Measurements from ENCODE around the gene RPS10.
"Not testable (repeated sequence)": the region's sequence is repeated elsewhere in the genome, so short reads cannot be mapped to it uniquely, and the experiment has no call there.

RPS10 gene

DNA sequence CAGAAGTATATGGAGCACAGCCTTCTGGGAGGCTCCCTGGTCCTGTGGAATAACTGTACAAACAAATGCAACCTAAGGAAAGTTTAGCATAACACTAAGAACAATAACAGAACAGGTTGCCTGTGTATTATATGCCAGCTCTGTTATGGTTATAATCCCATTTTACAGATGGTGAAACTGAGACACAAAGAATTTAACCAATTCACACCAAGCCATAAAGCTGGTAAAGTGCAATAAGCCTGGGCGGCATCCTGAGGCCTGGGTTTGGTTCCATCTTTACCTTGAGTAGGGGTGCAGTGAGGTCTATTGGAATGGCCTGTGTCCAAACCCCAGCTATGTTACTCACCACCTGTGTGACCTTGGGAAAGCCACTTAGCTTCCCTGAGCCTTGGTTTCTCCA is 25.3 kb upstream of the RPS10 start:
- no peak for DNase-seq (ENCODE audit: low read depth in 2 of 3, low spot score in 2 of 3)

DNA sequence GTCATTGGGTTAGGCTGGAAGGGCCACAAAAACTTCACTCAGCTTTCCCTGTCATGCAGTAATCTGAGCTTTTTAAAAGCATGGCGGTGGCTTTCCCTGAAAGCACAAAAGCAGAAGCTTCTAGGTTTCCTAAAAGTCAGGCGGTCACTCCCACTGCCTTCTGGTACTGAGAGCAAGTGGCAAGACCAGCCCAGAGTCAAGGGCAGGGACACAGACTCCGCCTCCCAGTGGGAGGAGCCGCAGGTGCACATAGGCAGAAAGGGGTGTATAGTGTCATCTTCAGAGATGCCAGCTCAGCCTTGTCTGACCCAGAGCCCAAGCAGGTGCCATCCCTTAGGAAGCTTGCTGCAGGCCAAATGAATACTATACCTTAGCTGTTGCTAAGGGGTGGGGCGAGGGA is 22.0 kb upstream of the RPS10 start:
- DNase-seq (ENCODE audit: low read depth in 2 of 3, low spot score in 2 of 3), result no peak

DNA sequence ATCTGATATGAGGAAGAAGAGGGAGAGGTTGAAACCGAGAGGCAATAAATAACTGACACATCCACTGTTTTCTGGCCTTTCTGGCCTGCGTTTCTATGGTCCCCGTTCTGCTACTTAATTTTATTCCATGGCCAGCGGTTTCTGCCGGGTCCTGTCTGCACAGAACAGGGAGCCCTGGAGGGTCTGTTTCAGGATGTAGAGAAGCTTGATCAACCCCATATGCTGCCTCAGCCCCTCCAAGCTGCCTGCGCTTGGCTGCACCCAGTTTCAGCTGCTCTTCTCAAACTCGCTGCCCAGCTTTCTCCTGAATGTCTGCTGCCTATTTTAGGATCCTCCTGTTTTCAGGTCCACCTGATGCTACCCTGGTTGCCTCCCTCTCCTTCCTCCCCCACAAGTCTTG is 21.5 kb upstream of the RPS10 start:
- DNase-seq (ENCODE audit: low read depth in 2 of 3, low spot score in 2 of 3), result no peak

GRCh38 chr6:34445313-34445860 is 19.5 kb upstream of the RPS10 start:
- no peak for DNase-seq (ENCODE audit: low read depth in 2 of 3, low spot score in 2 of 3)

DNA sequence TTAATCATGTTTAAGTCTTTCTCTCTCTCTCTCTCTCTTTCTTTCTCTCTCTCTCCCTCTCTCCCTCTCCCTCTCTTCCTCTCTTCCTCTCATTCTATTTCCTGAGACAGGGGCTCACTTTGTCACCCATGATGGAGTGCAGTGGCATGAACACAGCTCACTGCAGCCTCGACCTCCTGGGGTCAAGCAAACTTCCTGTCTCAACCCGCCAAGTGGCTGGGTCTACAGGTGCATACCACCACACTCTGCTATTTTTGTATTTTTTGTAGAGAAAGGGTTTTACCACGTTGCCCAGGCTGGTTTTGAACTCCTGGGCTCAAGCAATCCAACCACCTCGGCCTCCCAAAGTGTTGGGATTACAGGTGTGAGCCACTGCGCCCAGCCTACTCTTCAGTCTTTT is 15.7 kb upstream of the RPS10 start:
- DNase-seq (ENCODE audit: low read depth in 2 of 3, low spot score in 2 of 3), result no peak

DNA sequence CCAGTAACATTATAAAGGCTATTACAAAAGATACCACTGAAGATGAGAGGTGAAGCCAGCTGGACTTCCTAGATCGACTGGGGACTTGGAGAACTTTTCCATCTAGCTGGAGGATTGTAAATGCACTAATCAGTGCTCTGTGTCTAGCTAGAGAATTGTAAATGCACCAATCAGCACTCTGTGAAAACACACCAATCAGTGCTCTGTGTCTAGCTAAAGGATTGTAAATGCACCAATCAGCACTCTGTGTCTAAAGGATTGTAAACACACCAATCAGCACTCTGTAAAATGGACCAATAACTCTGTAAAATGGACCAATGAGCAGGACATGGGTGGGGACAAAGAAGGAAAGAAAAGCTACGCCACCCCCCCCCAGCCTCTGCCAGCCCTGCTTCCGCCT is 13.6 kb upstream of the RPS10 start:
- DNase-seq (ENCODE audit: low read depth in 2 of 3, low spot score in 2 of 3), result no peak

GRCh38 chr6:34438705-34439104 is 12.8 kb upstream of the RPS10 start:
- no peak for DNase-seq (ENCODE audit: low read depth in 2 of 3, low spot score in 2 of 3)

- DNase-seq (ENCODE audit: low read depth in 2 of 3, low spot score in 2 of 3), result no peak
Observed at GRCh38 chr6:34437644-34437970, 11.7 kb upstream of the RPS10 start.

GRCh38 chr6:34436803-34437643 is 11.2 kb upstream of the RPS10 start:
- DNase-seq (ENCODE audit: low read depth in 2 of 3, low spot score in 2 of 3), result no peak

DNA sequence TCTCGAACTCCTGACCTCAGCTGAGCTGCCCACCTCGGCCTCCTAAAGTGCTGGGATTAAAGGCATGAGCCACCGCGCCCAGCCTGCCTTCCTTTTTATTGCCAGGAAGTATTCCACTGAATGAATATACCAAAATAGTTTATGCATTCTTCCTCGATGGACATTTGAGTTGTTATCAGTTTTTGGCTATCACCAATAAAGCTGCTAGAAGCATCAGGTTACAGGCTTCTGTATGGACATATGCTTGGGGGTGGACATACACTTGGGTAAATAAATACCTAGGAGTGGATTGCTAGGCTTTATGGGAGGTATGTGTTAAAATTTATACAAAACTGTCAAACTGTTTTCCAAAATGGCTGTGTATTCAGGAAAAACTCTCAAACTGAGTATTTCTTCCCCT is 10.0 kb upstream of the RPS10 start:
- no peak for DNase-seq (ENCODE audit: low read depth in 2 of 3, low spot score in 2 of 3)

- DNase-seq (ENCODE audit: low read depth in 2 of 3, low spot score in 2 of 3), result no peak
Observed at GRCh38 chr6:34425132-34425497, 754 bp downstream of the RPS10 start.

- no peak for DNase-seq (ENCODE audit: low read depth in 2 of 3, low spot score in 2 of 3)
Observed at GRCh38 chr6:34424200-34425131, 1.4 kb downstream of the RPS10 start.

GRCh38 chr6:34423254-34423653 is 2.6 kb downstream of the RPS10 start:
- no peak for DNase-seq (ENCODE audit: low read depth in 2 of 3, low spot score in 2 of 3)

- no peak for DNase-seq (ENCODE audit: low read depth in 2 of 3, low spot score in 2 of 3)
Observed at GRCh38 chr6:34418367-34418766, 7.5 kb downstream of the RPS10 start.

DNA sequence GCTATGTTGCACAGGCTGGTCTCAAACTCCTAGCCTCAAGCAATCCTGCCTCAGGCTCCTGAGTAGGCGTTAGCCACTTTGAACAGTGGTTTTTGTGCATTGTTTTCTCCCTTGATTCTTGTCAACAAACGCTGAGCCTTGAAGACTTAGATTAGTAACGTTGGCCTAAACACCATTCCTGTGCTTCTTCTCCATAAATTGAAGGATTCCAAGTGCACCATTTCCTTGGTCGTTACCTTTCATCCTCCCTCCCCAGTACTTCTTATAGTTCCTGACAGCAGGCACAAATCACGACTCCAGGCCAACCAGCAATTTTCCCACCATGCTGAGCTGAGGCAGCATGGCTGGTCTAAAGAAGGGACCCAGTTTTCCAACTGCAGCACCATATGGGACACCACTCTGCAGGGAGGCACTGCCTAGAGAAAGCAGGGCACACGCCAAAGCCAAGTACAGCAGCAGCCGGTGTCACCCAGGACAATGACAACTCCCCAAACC is 8.9 kb downstream of the RPS10 start:
- no peak for DNase-seq (ENCODE audit: low read depth in 2 of 3, low spot score in 2 of 3)

DNA sequence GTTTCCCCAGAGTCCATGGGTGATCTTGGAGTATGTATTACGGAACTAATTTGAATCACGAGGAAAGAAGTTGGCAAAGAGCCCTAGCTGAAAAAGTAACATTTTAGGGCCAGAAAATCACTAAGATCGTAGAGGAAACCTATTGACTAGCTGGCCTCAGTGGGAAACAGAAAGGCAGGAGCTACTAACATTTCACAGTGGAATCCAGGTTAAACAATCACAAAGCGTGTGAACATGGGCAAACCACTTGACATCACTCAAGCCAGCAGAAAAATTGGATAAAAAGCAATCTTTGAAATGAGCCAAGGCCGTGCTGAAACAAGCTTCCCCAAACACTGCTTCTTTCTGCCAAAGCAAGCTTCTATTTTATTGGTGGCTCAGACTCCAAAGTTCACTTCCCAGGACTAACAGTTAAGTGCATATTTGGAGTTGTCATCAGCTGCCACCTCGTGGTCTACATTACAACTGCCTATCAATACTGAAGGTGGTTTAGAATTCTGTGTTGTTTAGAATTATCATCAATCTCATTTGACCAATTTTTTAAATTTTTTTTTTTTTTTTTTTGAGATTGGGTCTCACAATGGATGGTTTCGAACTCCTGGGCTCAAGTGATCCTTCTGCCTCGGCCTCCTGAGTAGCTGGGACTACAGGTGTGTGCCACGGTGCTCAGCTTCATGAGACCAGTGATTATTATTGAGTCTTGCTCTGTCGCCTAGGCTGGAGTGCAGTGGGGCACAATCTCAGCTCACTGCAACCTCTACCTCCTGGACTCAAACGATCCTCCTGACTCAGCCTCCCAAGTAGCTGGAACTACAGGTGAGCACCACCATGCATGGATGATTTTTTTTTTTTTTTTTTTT is 10.6 kb downstream of the RPS10 start:
- no peak for DNase-seq (ENCODE audit: low read depth in 2 of 3, low spot score in 2 of 3)

DNA sequence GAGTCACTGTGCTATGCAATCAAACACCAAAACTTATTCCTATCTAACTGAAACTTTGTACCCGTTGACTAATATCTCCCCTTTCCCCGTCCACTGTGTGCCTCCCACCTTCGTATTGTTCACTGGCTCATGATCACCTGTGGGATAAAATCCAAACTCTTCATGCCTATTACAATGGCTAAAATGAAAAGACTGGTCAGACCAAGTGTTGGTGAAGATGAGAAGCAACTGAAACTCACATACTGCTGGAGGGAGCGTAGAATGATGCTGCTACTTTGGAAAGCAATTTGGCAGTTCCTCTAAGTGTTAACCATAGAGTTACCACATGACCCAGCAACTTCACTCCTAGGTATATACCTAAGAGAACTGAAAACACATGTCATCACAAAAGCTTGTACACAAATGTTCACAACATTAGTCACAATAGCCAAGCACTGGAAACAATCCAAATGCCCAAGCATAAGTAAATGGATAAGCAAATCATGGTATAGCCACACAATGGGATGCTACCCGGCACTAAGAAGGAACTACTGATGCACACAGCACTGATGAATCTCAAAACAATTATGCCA is 13.1 kb downstream of the RPS10 start:
- DNase-seq (ENCODE audit: low read depth in 2 of 3, low spot score in 2 of 3), result no peak

GRCh38 chr6:34412016-34412415 is 13.9 kb downstream of the RPS10 start:
- no peak for DNase-seq (ENCODE audit: low read depth in 2 of 3, low spot score in 2 of 3)

- DNase-seq (ENCODE audit: low read depth in 2 of 3, low spot score in 2 of 3), result not testable (repeated sequence)
Observed at GRCh38 chr6:34407915-34408314, 18.0 kb downstream of the RPS10 start.

DNA sequence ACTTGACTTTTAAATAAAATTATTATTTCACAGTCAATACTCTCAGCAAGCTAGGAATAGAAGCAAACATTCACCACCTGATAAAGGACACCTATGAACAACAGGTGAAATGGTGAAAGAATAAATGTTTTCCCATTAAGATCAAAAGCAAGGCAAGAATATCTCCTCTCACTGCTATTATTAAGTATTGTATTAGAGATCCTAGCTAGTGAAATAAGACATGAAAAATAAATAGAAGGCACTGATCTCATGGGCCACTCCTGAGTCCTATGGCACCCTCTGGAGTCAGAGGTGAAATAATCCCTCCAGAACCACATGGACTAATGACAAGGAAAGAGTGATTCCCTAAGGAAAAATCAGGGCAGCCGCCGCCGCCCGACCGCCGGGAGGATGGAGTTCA is 29.4 kb downstream of the RPS10 start:
- DNase-seq (ENCODE audit: low read depth in 2 of 3, low spot score in 2 of 3), result no peak

GRCh38 chr6:34393966-34394305 is 31.9 kb downstream of the RPS10 start:
- no peak for DNase-seq (ENCODE audit: low read depth in 2 of 3, low spot score in 2 of 3)
